ENCODE data around the gene ITPKB.

ITPKB gene

GRCh38 chr1:226734611-226735153 is 4.4 kb downstream of the ITPKB start:
- ChIA-PET CTCF (interaction anchor here (0.9 kb wide), 1 partner anchor 101 kb away, joined by 3 read pairs; no protein-coding TSS in a partner anchor), POLR2A (no interaction called here)
- H3K4me3 ChIP-seq (ENCODE audit: low read depth, low read length) = no peak overlapping the region
- no peak for DNase-seq (ENCODE audit: low read depth, low spot score)
- TF ChIP-seq, protein P1, sequence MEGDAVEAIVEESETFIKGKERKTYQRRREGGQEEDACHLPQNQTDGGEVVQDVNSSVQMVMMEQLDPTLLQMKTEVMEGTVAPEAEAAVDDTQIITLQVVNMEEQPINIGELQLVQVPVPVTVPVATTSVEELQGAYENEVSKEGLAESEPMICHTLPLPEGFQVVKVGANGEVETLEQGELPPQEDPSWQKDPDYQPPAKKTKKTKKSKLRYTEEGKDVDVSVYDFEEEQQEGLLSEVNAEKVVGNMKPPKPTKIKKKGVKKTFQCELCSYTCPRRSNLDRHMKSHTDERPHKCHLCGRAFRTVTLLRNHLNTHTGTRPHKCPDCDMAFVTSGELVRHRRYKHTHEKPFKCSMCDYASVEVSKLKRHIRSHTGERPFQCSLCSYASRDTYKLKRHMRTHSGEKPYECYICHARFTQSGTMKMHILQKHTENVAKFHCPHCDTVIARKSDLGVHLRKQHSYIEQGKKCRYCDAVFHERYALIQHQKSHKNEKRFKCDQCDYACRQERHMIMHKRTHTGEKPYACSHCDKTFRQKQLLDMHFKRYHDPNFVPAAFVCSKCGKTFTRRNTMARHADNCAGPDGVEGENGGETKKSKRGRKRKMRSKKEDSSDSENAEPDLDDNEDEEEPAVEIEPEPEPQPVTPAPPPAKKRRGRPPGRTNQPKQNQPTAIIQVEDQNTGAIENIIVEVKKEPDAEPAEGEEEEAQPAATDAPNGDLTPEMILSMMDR (IDR thresholded peaks at IDR 0.05; ENCODE audit: insufficient read depth, low read length, missing control alignments) = no peak

GRCh38 chr1:226733876-226734275 is 5.2 kb downstream of the ITPKB start:
- ChIA-PET CTCF (no interaction called here), POLR2A (no interaction called here)
- no peak overlapping the region for H3K4me3 ChIP-seq (ENCODE audit: low read depth, low read length)
- DNase-seq (ENCODE audit: low read depth, low spot score) = no peak
- TF ChIP-seq, protein P1 (IDR thresholded peaks at IDR 0.05; ENCODE audit: insufficient read depth, low read length, missing control alignments) = no peak

DNA sequence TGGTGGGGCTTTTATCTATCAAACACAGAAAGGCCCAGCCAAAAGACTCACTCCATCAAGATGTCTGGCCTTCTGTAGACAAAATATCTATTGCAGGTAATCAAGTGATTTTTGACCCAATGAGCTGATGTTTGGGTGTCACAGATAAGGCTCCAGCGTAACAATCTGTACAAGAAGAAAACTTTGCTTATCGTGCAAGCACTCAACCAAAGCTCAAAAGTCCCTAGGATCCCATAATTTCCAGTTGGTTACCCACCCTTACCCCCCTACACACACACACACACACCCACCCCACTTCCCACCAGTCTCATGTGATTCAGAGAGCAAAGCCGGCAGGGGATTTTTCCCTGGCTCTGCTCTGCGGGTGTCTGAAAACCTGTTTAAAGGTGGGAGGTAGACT is 5.8 kb downstream of the ITPKB start:
- POLR2A ChIA-PET = no interaction called here
- no peak overlapping the region for H3K4me3 ChIP-seq (ENCODE audit: low read depth, low read length)
- DNase-seq (ENCODE audit: low read depth, low spot score) = no peak
- CTCF ChIA-PET = no interaction called here
- TF ChIP-seq, protein P1 (IDR thresholded peaks at IDR 0.05; ENCODE audit: insufficient read depth, low read length, missing control alignments) = no peak

DNA sequence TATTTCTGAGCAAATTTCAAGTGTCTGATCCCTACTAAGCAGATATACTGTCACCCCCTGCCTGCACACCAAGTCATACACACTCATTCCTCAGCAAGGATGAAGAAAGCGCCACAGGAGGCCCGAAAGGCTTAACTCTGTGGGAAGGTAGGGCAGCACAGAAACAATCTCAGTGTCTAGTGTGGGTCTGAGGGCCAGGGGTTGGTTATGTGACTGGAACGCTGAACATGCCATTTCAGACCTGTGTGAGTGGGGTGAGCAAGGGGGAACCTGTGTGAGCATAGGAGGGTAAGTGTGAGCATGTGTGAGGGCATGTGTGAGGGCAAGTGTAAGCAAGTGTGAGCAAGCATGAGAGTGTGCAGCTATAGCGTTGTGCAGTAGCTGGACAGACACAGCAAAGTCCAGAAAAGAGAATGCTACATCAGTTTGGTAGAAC is 6.2 kb downstream of the ITPKB start:
- POLR2A ChIA-PET = no interaction called here
- CTCF ChIA-PET = no interaction called here
- TF ChIP-seq, protein P1 (IDR thresholded peaks at IDR 0.05; ENCODE audit: insufficient read depth, low read length, missing control alignments) = no peak
- no peak overlapping the region for H3K4me3 ChIP-seq (ENCODE audit: low read depth, low read length)
- DNase-seq (ENCODE audit: low read depth, low spot score) = no peak

GRCh38 chr1:226731257-226731893 is 7.7 kb downstream of the ITPKB start:
- ChIA-PET CTCF (no interaction called here), POLR2A (no interaction called here)
- no peak overlapping the region for H3K4me3 ChIP-seq (ENCODE audit: low read depth, low read length)
- DNase-seq (ENCODE audit: low read depth, low spot score) = no peak
- TF ChIP-seq, protein P1 (IDR thresholded peaks at IDR 0.05; ENCODE audit: insufficient read depth, low read length, missing control alignments) = no peak

GRCh38 chr1:226730836-226731235 is 8.2 kb downstream of the ITPKB start:
- DNase-seq (ENCODE audit: low read depth, low spot score) = no peak
- no peak overlapping the region for H3K4me3 ChIP-seq (ENCODE audit: low read depth, low read length)
- TF ChIP-seq, protein P1 (IDR thresholded peaks at IDR 0.05; ENCODE audit: insufficient read depth, low read length, missing control alignments) = no peak
- ChIA-PET CTCF (no interaction called here), POLR2A (no interaction called here)

Measured in AG04449 (cell line).